KMS-11 (cell line): ENCODE measurements around the gene ELK4.

Experiments used
- H2AFZ ChIP-seq: fragments of 200-600 bp; sonication (generic); 2 replicates; pipeline ENCODE4 v1.6.1; 2016; ENCODE audit warnings: antibody characterized with exemption, mixed run types, low read depth
- H3K27ac ChIP-seq: fragments of 200-600 bp; sonication (generic); 2 replicates; pipeline ENCODE4 v1.6.1; 2016; ENCODE audit warnings: mild to moderate bottlenecking, mixed run types
- H3K27me3 ChIP-seq: fragments of 200-600 bp; sonication (generic); 2 replicates; pipeline ENCODE4 v1.6.1; 2017; ENCODE audit warnings: mild to moderate bottlenecking, low read depth, mixed run types, moderate library complexity; ENCODE audit not compliant: insufficient read depth
- H3K36me3 ChIP-seq: fragments of 200-600 bp; sonication (generic); 2 replicates; pipeline ENCODE4 v1.6.1; 2017; ENCODE audit warnings: mild to moderate bottlenecking, mixed run types; ENCODE audit not compliant: insufficient read depth
- H3K4me1 ChIP-seq: fragments of 200-600 bp; sonication (generic); 2 replicates; pipeline ENCODE4 v1.6.1; 2016; ENCODE audit warnings: mild to moderate bottlenecking, low read depth, mixed run types; ENCODE audit not compliant: poor library complexity, severe bottlenecking
- H3K4me2 ChIP-seq: fragments of 200-600 bp; sonication (generic); 2 replicates; pipeline ENCODE4 v1.7.0; 2016; ENCODE audit warnings: mild to moderate bottlenecking, mixed run types
- H3K4me3 ChIP-seq: fragments of 200-600 bp; sonication (generic); IDR thresholded peaks from 2 replicates; pipeline ENCODE4 v1.6.1; 2017; ENCODE audit warnings: low read depth, low read length, mixed read lengths; ENCODE audit not compliant: insufficient read depth
- H3K79me2 ChIP-seq: fragments of 200-600 bp; sonication (generic); 2 replicates; pipeline ENCODE4 v1.6.1; 2016; ENCODE audit warnings: low read depth, mixed run types; ENCODE audit not compliant: insufficient read depth
- H3K9ac ChIP-seq: fragments of 200-600 bp; sonication (generic); 2 replicates; pipeline ENCODE4 v1.6.1; 2016; ENCODE audit warnings: mild to moderate bottlenecking, mixed run types
- H4K20me1 ChIP-seq: fragments of 200-600 bp; sonication (generic); 2 replicates; pipeline ENCODE4 v1.6.1; 2016; ENCODE audit warnings: mild to moderate bottlenecking, mixed run types; ENCODE audit not compliant: insufficient read depth
- TF ChIP-seq, protein P1 (sequence below): fragments of 200-600 bp; sonication (generic); conservative IDR thresholded peaks from 2 replicates; pipeline ENCODE4 v1.6.1; 2017; ENCODE audit warnings: low read depth, mild to moderate bottlenecking, antibody characterized with exemption, low read length, moderate library complexity, mixed read lengths

ELK4 gene

DNA sequence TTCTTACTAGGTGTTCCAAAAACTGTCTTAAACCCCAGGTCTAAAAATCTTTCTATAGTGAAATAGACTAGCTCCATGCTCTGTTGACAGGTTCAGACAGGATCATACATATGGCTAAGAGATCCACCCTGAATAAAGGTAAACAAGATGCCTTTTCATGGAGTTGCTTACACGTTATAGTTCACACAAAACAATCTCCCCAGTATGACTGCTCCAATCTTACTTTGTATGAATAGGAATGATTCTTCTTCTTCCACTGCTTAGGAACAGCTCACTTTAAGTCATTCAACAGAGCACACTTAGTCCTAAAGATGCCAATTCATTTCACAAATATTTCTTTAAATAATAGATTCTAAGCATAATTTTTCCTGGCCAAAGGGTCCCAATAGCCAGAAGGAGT is 16.0 kb downstream of the ELK4 start:
- no peak overlapping the region for H2AFZ ChIP-seq
- peaks cover 10% of the 10 kb centered on the region; the same call in 1 of the 2 replicates for H3K79me2 ChIP-seq
- peaks cover 10% of the 10 kb centered on the region; the same call in 1 of the 2 replicates for H3K36me3 ChIP-seq
- H4K20me1 ChIP-seq, result no peaks in the 10 kb centered on the region
- no peaks in the 10 kb centered on the region for H3K4me1 ChIP-seq
- TF ChIP-seq, protein P1, sequence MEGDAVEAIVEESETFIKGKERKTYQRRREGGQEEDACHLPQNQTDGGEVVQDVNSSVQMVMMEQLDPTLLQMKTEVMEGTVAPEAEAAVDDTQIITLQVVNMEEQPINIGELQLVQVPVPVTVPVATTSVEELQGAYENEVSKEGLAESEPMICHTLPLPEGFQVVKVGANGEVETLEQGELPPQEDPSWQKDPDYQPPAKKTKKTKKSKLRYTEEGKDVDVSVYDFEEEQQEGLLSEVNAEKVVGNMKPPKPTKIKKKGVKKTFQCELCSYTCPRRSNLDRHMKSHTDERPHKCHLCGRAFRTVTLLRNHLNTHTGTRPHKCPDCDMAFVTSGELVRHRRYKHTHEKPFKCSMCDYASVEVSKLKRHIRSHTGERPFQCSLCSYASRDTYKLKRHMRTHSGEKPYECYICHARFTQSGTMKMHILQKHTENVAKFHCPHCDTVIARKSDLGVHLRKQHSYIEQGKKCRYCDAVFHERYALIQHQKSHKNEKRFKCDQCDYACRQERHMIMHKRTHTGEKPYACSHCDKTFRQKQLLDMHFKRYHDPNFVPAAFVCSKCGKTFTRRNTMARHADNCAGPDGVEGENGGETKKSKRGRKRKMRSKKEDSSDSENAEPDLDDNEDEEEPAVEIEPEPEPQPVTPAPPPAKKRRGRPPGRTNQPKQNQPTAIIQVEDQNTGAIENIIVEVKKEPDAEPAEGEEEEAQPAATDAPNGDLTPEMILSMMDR, result no peak
- H3K27ac ChIP-seq, result no peak overlapping the region
- H3K9ac ChIP-seq, result no peak overlapping the region
- no peaks in the 10 kb centered on the region for H3K27me3 ChIP-seq
- H3K4me3 ChIP-seq, result no peak overlapping the region
- H3K4me2 ChIP-seq, result no peak overlapping the region

DNA sequence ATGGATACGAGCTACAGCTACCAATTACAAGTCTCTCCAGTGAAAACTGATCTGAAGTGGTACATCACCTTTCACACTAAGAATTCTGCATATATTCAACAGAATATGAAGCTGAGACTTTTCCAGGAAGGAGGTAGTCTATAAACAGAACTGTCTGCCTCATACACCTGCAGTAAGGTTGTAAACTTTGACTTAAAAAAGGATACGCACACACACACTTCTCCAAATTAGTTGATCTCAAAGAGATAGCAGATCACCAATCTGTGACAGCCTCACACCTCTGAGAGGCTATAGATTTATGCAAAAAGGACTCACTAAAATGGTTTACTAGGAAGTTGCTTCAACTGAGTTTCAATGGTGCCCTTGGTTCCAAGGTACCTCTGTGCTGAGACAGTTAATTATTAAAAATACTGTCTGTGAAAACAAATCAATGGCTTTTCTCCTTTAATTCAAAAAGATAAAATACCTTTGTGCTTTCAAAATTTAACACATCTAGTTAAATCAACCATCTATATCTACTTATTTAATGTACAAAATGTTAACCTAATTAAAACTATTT is 17.9 kb downstream of the ELK4 start:
- Histone ChIP-seq H3K79me2 (peaks cover 10% of the 10 kb centered on the region; the same call in 1 of the 2 replicates), H2AFZ (no peak overlapping the region), H4K20me1 (no peaks in the 10 kb centered on the region), H3K36me3 (peaks cover under 1% of the 10 kb centered on the region; the same call in 1 of the 2 replicates), H3K4me3 (no peak overlapping the region), H3K9ac (no peak overlapping the region), H3K4me2 (no peak overlapping the region), H3K27me3 (no peaks in the 10 kb centered on the region), H3K4me1 (no peaks in the 10 kb centered on the region), H3K27ac (no peak overlapping the region)
- TF ChIP-seq, protein P1, result no peak

DNA sequence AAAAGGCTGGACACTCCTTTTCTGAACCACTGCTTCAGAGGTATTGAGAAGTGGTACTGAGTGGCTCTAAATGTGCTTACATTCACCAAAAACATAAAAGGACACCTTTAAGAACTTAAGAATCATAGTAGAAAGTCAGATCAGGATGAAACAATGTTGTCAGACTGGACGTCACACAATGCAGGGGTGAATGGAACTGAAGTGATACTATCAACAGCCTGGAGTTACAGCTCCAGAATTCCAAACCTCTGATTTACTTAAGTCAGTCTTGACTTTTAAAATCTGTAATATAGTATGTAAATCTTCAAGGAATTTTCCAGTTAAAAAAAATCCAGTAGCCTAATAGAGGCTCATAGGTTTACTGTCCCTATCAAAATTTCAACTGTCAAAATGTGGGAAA is 19.3 kb downstream of the ELK4 start:
- H3K79me2 ChIP-seq, result peaks cover 10% of the 10 kb centered on the region; the same call in 1 of the 2 replicates
- H3K4me2 ChIP-seq, result no peak overlapping the region
- TF ChIP-seq, protein P1, result no peak
- no peaks in the 10 kb centered on the region for H3K4me1 ChIP-seq
- no peak overlapping the region for H3K4me3 ChIP-seq
- no peak overlapping the region for H3K27ac ChIP-seq
- no peak overlapping the region for H3K9ac ChIP-seq
- H4K20me1 ChIP-seq, result no peaks in the 10 kb centered on the region
- no peaks in the 10 kb centered on the region; the same call in 1 of the 2 replicates for H3K36me3 ChIP-seq
- H3K27me3 ChIP-seq, result no peaks in the 10 kb centered on the region
- no peak overlapping the region for H2AFZ ChIP-seq

DNA sequence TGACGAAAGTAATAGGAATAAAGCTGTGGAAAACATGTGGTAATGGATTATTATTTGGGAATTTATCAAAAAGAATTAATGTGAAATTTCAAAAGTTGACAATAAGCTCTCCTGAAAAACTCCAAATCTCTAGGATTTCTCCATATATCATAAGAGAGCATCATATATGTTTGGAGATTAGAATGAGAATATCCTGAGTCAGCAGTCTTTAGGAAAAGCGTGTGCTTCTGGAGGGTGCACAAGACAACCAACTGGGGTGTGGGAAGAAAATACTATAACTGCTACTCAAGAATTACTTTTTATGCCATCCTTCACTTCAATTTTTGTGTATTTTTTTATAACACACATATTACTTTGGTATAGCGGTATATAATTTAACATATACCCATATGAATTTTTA is 19.7 kb downstream of the ELK4 start:
- Histone ChIP-seq H3K27me3 (no peaks in the 10 kb centered on the region), H3K4me1 (no peaks in the 10 kb centered on the region), H3K4me2 (no peak overlapping the region), H4K20me1 (no peaks in the 10 kb centered on the region), H3K4me3 (no peak overlapping the region), H3K79me2 (peaks cover 10% of the 10 kb centered on the region; the same call in 1 of the 2 replicates), H3K27ac (no peak overlapping the region), H3K36me3 (no peaks in the 10 kb centered on the region; the same call in 1 of the 2 replicates), H2AFZ (no peak overlapping the region), H3K9ac (no peak overlapping the region)
- TF ChIP-seq, protein P1, result no peak
